Measurements from ENCODE around the gene ANG. TPM values are rescaled to one million over a fixed set of nuclear protein-coding genes. Genes with fewer than 3 reads are reported as not detected.
"Not testable (repeated sequence)": the region's sequence is repeated elsewhere in the genome, so short reads cannot be mapped to it uniquely, and the experiment has no call there.

The ANG gene
- total RNA-seq, 4 donors from 2014 or later: 13.7 to 30.6 (median 19.8) TPM

- H3K27ac ChIP-seq (replicated peaks in 1 of 4): no peak overlapping the region
- no peak overlapping the region for H3K4me3 ChIP-seq
- intact Hi-C loops (cut with DNase I): no loop called here
- H3K4me1 ChIP-seq: no peaks in the 10 kb centered on the region
- DNase-seq (ENCODE audit: extremely low spot score): no peak
- TF ChIP-seq POLR2A (IDR thresholded peaks at IDR 0.05; ENCODE audit: low read depth) (no peak), CTCF (IDR thresholded peaks at IDR 0.05) (no peak), POLR2AphosphoS5 (IDR thresholded peaks at IDR 0.05) (no peak), EP300 (IDR thresholded peaks at IDR 0.05) (no peak)
- no peaks in the 10 kb centered on the region for H3K36me3 ChIP-seq
- H3K9me3 ChIP-seq: no peaks in the 10 kb centered on the region
- WGBS: 70% methylated on average over 6 of the region's 6 CpGs
- H3K27me3 ChIP-seq: no peaks in the 10 kb centered on the region
Measured at GRCh38 chr14:20732979-20733635, 44.5 kb downstream of the ANG start.

GRCh38 chr14:20733684-20734429, 45.3 kb downstream of the ANG start:
- Histone ChIP-seq H3K4me1 (no peaks in the 10 kb centered on the region), H3K27ac (replicated peaks in 1 of 4) (no peak overlapping the region), H3K27me3 (no peaks in the 10 kb centered on the region), H3K36me3 (no peaks in the 10 kb centered on the region), H3K9me3 (no peaks in the 10 kb centered on the region), H3K4me3 (no peak overlapping the region)
- TF ChIP-seq POLR2AphosphoS5 (IDR thresholded peaks at IDR 0.05) (no peak), CTCF (IDR thresholded peaks at IDR 0.05) (no peak), EP300 (IDR thresholded peaks at IDR 0.05) (no peak), POLR2A (IDR thresholded peaks at IDR 0.05; ENCODE audit: low read depth) (no peak)
- intact Hi-C loops (cut with DNase I): no loop called here
- WGBS: 63% methylated on average over 6 of the region's 6 CpGs
- no peak for DNase-seq (ENCODE audit: extremely low spot score)

GRCh38 chr14:20734430-20734806, 45.9 kb downstream of the ANG start:
- Histone ChIP-seq H3K27ac (replicated peaks in 1 of 4) (no peak overlapping the region), H3K36me3 (no peaks in the 10 kb centered on the region), H3K27me3 (no peaks in the 10 kb centered on the region), H3K9me3 (no peaks in the 10 kb centered on the region), H3K4me1 (no peaks in the 10 kb centered on the region), H3K4me3 (no peak overlapping the region)
- WGBS: 34% methylated on average over 4 of the region's 4 CpGs
- no peak for TF ChIP-seq POLR2A (IDR thresholded peaks at IDR 0.05; ENCODE audit: low read depth)
- intact Hi-C loops (cut with DNase I): no loop called here
- DNase-seq (ENCODE audit: extremely low spot score): no peak

GRCh38 chr14:20738292-20738691, 49.7 kb downstream of the ANG start:
- H3K36me3 ChIP-seq; H3K27me3 ChIP-seq; H3K4me1 ChIP-seq; H3K9me3 ChIP-seq; H3K4me3 ChIP-seq; H3K27ac ChIP-seq (replicated peaks in 1 of 4); intact Hi-C loops (cut with DNase I); DNase-seq (ENCODE audit: extremely low spot score): not testable (repeated sequence)
- 93% methylated on average over 7 of the region's 7 CpGs for WGBS

GRCh38 chr14:20742132-20742531, 53.6 kb downstream of the ANG start:
- intact Hi-C loops (cut with DNase I): no loop called here
- WGBS: 92% methylated on average over 4 of the region's 4 CpGs
- no peak for DNase-seq (ENCODE audit: extremely low spot score)
- H3K27me3 ChIP-seq: no peaks in the 10 kb centered on the region
- H3K9me3 ChIP-seq: no peaks in the 10 kb centered on the region
- no peak overlapping the region for H3K27ac ChIP-seq (replicated peaks in 1 of 4)
- no peak overlapping the region for H3K4me3 ChIP-seq
- no peaks in the 10 kb centered on the region for H3K4me1 ChIP-seq
- no peaks in the 10 kb centered on the region for H3K36me3 ChIP-seq
- TF ChIP-seq POLR2A (IDR thresholded peaks at IDR 0.05; ENCODE audit: low read depth) (no peak), POLR2AphosphoS5 (IDR thresholded peaks at IDR 0.05) (no peak), EP300 (IDR thresholded peaks at IDR 0.05) (no peak), CTCF (IDR thresholded peaks at IDR 0.05) (no peak)
